GM18519 (cell line): ENCODE data around the gene CETN1.

Experiments used
- ATAC-seq: cut with Tn5 transposase; IDR thresholded peaks from one replicate; pipeline ENCODE4 v1.9.1; 2021; ENCODE audit warnings: mild to moderate bottlenecking, moderate library complexity; ENCODE audit not compliant: unreplicated experiment, low FRiP score

CETN1 gene

DNA sequence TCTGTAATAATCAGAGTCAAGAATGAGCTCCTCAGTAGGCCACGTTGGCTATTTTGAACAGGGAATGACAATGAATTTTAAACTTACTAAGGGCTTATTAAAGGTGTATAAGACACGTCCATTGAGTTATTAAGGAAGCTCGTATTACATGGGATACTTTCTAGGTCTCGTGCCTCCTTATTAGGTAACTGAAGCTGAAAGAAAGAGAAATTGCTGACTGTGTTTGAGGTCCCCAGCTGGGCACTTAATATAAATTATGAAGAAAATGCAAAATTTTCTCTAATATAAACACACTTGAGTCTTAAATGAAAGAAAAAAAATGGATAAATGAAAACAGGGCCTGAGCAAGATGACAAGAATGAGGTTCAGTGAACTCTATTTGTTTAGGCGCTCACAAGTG lies 38.4 kb downstream of the CETN1 start:
- ATAC-seq: no peak

DNA sequence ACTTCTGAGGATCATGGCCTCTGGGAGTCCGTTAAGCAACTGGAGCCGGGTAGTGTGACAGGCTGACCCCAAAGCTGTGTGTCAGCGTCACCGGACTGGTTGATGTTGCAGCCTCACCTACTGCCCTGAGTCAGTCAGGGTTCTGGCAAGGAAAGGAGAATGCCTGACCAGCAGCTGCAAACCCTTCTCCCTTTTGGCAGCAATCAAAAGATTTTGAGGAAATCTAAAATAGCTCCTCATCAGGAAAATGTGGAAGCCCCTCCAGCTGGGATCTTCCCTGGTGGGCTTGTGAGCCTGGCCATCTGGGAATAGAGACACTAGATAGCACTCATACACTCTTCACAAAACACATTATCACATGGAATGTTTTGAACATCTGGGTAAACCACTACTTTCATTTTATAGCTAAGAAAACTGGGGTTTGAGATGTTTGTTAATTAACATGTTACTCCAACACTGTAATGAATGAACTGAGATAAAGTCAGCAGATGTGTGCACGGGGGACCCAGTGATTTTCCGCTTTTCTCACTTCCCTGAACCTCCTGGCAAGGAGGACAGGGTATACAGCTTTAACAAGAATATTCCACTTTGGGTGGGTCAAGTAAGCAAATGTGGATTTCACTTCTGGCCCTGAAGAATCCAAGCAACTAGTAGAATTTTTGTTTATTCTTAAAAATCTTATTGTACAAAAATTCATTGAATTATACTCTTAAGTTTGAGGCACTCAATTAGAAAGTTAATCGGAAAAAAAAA lies 41.3 kb downstream of the CETN1 start:
- no peak for ATAC-seq

DNA sequence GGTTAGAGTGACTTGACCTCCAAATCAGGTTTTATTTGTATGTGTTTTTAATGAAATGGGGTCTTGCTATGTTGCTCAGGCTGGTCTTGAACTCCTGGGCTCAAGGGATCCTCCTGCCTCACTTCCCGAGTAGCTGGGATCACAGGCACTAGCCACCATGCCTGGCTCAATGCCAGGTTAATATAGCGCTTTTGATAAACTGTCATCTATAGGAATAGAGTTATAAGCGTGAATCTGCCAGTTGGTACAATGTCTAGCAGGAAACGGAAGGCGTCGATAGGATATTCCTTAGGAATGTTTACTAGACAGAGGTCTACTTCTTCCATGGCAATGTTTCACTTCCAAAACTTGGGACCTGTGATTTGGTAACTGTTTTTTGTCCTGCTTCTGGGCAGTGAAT lies 42.1 kb downstream of the CETN1 start:
- no peak for ATAC-seq

DNA sequence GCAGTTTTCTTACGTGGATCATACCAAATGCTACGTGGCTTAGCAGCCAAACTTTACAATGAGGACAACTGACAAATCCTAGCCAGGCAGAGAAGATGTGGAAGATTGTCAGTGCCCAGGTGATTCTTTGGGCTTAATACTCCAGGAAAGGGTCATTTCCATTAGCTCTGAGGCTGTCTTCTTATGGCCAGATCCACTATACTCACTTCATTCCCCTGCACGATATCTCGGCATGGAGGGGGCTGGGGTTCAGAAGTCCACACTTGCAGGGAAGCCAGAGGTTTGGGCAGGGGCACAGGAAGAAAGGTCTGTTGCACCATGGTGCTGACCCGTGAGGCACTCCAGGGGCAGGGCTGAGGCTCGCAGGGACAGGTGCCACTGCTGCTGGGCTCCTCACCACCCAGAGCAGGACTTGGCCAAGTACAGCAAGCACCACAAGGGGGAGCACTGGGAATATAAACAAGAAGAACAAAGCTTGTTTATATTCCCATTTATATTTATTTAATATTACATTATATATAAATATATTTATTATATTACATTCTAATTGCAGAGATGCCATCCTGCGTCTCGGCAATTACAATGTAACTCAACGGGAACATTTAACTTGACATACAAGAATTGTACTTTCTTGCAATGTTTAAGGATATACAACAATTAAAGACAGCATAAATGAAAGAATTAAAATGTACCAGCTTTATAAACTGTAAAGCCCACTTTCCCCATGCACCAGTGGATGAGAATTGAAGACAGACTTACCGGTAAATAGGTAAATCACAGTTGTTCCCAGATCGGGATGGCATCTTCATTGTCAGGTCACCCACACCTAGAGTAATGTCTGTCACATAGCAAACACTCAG lies 43.8 kb downstream of the CETN1 start:
- ATAC-seq: no peak

DNA sequence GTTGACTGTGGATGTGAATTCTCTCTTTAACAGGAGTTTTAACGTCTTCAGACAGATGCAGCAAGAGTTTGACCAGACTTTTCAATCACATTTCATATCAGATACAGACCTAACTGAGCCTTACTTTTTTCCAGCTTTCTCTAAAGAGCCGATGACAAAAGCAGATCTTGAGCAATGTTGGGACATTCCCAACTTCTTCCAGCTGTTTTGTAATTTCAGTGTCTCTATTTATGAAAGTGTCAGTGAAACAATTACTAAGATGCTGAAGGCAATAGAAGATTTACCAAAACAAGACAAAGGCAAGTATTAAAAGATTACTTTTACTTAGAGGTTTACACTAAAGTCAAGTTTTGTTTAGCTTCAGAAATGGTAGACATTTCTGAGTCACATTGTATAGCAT lies 47.1 kb downstream of the CETN1 start:
- ATAC-seq: no peak

DNA sequence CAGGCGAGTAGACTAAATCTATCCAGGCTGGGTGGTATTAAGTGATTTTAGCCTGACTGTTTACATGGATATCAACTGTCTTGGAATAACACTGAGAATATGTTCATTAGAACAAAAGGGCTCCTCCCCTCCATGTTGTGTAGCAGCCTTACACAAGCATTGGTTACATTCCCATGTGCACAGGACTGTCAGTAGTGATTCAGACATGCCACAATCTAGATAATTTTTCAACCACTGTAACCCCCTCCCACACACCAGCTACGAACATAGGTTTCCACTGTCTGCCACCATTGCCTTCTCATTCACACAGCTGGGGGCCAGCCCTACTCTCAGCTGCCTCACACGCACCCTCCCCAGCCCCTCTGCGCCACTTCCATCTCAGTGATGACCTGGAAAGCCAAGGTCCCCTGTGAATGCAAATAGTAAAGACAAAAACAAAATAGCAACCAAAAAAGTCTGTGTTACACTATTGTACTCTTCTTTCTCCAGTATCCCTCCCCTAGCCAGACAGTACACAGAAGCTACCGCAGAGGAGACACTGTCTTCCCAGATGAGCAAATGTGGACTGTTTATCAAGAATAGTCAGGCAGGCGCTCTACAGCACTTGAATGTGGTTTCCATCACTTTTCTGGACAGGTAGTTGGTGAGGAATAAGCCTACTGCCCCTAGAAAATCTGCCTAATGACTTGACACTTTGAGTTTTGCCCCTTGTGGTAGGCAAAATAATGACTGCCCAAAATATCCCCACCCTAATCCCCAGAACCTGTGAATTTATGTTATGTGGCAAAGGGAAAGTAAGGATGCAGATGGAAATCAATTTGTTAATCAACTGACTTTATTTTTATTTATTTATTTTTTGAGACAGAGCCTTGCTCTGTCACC lies 49.3 kb downstream of the CETN1 start:
- no peak for ATAC-seq

DNA sequence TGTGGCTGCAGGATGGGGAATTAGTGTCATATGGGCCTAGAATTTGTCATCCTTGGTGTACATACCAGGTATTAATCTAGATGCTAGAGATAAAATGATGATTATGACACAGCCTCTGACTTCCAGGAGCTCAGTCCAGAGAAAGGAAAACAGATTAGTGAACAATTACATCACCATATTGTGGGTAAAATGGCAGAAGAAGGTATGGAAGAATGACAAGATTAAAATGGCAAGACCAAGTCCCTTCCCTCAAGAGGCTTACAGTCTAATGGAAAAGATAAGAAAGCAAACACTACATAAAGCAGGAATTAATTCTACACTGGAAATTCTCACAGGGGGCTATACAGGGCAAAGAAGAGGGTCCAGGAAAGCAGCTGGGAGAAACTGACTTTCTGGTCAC lies 51.4 kb downstream of the CETN1 start:
- no peak for ATAC-seq
